ENCODE measurements around the gene EIF4A3.

- TF ChIP-seq CTCF (IDR thresholded peaks at IDR 0.05), result no peak
- no peak for TF ChIP-seq POLR2A (IDR thresholded peaks at IDR 0.05)
These were observed 30.0 kb downstream of the EIF4A3 start for GRCh38 chr17:80116921-80117380.

Measured in esophagus squamous epithelium (tissue), 4 donors.